K562 (cell line): ENCODE results near the gene PLXNB2. TPM values are rescaled to one million over a fixed set of nuclear protein-coding genes. Genes with fewer than 3 reads are reported as not detected.
A peak's percentile ranks its signal among the peaks of the same experiment; 100 is the strongest.

Experiments used
- CXXC5 ChIP-seq: fragments of 250-450 bp; sonication (Bioruptor Pico); IDR thresholded peaks from 2 replicates; pipeline ENCODE4 v1.8.0; 2022; ENCODE audit warnings: inconsistent platforms, mild to moderate bottlenecking, moderate library complexity
- HDAC6 ChIP-seq: IDR thresholded peaks from 2 replicates; pipeline ENCODE4 v1.6.1; 2012; ENCODE audit warnings: low read depth, mild to moderate bottlenecking, control low read depth, inconsistent platforms, low read length, moderate library complexity
- HMGN3 ChIP-seq: IDR thresholded peaks from 2 replicates; pipeline ENCODE4 v1.6.1; 2011; ENCODE audit warnings: borderline replicate concordance, low read depth, mild to moderate bottlenecking, mixed read lengths, low read length; ENCODE audit not compliant: insufficient read length; ENCODE audit errors: extremely low read depth
- HNRNPL ChIP-seq: fragments of 200-400 bp; formaldehyde crosslinking; IDR thresholded peaks from 2 replicates; pipeline ENCODE4 v1.6.1; 2017; ENCODE audit warnings: low read depth, mild to moderate bottlenecking, low read length
- NR2C1 ChIP-seq, 2 experiments: fragments of 450-650 bp; IDR thresholded peaks; 2 replicates each; pipeline ENCODE4 v1.6.1; 2017; ENCODE audit warnings: mild to moderate bottlenecking in 2 of 2, antibody characterized with exemption in 1 of 2, inconsistent platforms in 1 of 2, missing compliant biosample characterization in 1 of 2, missing genetic modification characterization in 1 of 2
- RBFOX2 ChIP-seq: fragments of 200-400 bp; formaldehyde crosslinking; IDR thresholded peaks from 2 replicates; pipeline ENCODE4 v1.6.1; 2017; ENCODE audit warnings: low read depth, mild to moderate bottlenecking, low read length, moderate library complexity
- TAF1 ChIP-seq: IDR thresholded peaks from 2 replicates; pipeline ENCODE4 v1.6.1; 2011; ENCODE audit warnings: mild to moderate bottlenecking, low read length, moderate library complexity; ENCODE audit not compliant: insufficient read depth, control insufficient read depth, severe bottlenecking; ENCODE audit errors: extremely low read depth
- TAL1 ChIP-seq: fragments of 450-650 bp; IDR thresholded peaks from 2 replicates; pipeline ENCODE4 v1.6.1; 2016; ENCODE audit warnings: mild to moderate bottlenecking
- YY1 ChIP-seq, 3 experiments: IDR thresholded peaks; 2 replicates each; pipeline ENCODE4 v1.6.1; 2011; ENCODE audit warnings: low read length in 2 of 3, mild to moderate bottlenecking in 2 of 3, moderate library complexity in 2 of 3, borderline replicate concordance in 1 of 3, control low read depth in 1 of 3, low read depth in 1 of 3; ENCODE audit not compliant: insufficient read depth in 3 of 3, insufficient replicate concordance in 2 of 3, control insufficient read depth in 1 of 3, insufficient read length in 1 of 3; ENCODE audit errors: extremely low read depth in 1 of 3
- polyA plus RNA-seq, 8 experiments: library from polyadenylated mRNA; depleted of rRNA in 4 of 8; stranded (reverse) in 5 of 8; unstranded in 3 of 8; fragments of >200 nt; fragmentation: Nextera tagmentation in 2 of 8; fragmentation: Illumina TruSeq in 1 of 8; extraction: Ambion mirVana in 2 of 8; extraction: Trizol in 1 of 8; gene quantifications; 2 replicates each; pipeline versions ENCODE4 v1.2.1 to v1.2.3, GENCODE V29; 2011 to 2014; ENCODE audit warnings: inconsistent platforms in 1 of 8, missing spikeins in 1 of 8
- total RNA-seq, 7 experiments: library from RNA; depleted of rRNA in 6 of 7; stranded (reverse); fragments of >200 nt in 6 of 7; fragmentation: Illumina TruSeq in 2 of 7; extraction: Trizol in 2 of 7; gene quantifications; 2 replicates each; pipeline versions ENCODE4 v1.2.1 to v1.2.3, GENCODE V29; 2011 to 2021; ENCODE audit warnings: low replicate concordance in 1 of 7
- TF ChIP-seq, protein P1 (sequence below), 2 experiments: IDR thresholded peaks; 2 replicates each; pipeline ENCODE4 v1.6.1; 2012; ENCODE audit warnings: improper control_type of control experiment in 2 of 2, low read depth in 2 of 2, low read length in 2 of 2, borderline replicate concordance in 1 of 2
- TF ChIP-seq, protein P2 (sequence below): IDR thresholded peaks from 2 replicates; pipeline ENCODE4 v1.6.1; 2011; ENCODE audit not compliant: insufficient read length; ENCODE audit errors: extremely low read depth
- TF ChIP-seq, protein P3 (sequence below): fragments of 250-450 bp; sonication (Bioruptor Pico); IDR thresholded peaks from 2 replicates; pipeline ENCODE4 v1.4.0; 2020; ENCODE audit warnings: mild to moderate bottlenecking, moderate library complexity
- TF ChIP-seq, protein P4 (sequence below): fragments of 450-650 bp; IDR thresholded peaks from 2 replicates; pipeline ENCODE4 v1.6.1; 2016; ENCODE audit warnings: borderline replicate concordance
- TF ChIP-seq, protein P5 (sequence below): fragments of 450-650 bp; IDR thresholded peaks from 2 replicates; pipeline ENCODE4 v1.6.1; 2017; ENCODE audit warnings: antibody characterized with exemption

Gene PLXNB2
- total and polyA plus RNA-seq, 9 of the 15 experiments (the other 6 are each of a cell fraction or from before 2014, with no cell fraction given), result 0.15 to 45.1 (median 13.6) TPM

DNA sequence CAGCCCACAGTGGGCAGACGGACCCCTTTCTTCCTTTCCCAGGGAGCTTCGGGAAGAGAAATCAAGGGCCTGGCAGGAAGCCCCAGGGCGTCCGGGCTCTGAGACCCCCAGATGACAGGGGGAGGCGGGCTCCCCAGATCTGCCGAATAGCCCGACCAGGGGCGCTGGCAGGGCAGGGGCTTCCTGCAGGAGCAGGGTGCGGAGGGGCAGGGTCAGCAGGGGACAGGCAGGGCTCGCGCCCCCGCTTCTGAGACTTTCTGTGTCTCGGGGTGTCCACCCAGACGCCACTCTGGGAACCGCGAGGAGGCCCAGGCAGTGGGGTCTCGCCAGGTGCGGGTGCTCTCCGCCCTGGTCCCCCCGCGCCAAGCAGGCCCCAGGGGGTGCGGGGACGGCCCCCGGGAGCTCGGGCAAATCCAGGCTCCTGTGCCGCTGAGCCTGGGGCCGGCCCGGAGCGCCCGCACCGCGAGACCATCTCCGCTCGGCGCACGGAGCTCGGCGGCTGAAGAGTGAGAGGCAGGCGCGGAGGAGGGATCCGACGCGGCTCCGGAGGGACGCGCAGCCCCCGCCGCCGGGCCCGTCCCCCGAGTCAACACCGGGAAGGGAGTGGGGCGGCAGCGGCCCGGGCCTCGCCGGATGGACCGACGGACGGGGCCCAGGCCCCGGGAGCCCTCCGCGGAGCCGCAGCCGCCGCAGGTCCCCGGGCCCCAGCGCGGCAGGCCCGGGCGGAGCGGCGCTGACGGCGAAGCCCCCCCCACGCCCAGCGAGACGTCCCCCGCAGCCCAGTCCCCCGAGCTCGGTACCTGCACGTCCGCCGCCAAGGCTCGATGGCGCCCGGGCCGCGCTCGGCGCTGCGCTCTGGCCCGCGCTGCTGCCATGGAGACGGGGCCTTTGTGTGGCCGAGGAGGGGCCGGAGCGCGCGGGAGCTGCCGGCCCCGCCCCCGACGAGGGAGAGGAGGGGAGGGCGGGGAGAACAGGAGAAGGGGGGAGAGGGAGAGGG lies at the start of gene PLXNB2 (continued):
- peak; percentile 37 for TF ChIP-seq HMGN3
- TF ChIP-seq, protein P1, sequence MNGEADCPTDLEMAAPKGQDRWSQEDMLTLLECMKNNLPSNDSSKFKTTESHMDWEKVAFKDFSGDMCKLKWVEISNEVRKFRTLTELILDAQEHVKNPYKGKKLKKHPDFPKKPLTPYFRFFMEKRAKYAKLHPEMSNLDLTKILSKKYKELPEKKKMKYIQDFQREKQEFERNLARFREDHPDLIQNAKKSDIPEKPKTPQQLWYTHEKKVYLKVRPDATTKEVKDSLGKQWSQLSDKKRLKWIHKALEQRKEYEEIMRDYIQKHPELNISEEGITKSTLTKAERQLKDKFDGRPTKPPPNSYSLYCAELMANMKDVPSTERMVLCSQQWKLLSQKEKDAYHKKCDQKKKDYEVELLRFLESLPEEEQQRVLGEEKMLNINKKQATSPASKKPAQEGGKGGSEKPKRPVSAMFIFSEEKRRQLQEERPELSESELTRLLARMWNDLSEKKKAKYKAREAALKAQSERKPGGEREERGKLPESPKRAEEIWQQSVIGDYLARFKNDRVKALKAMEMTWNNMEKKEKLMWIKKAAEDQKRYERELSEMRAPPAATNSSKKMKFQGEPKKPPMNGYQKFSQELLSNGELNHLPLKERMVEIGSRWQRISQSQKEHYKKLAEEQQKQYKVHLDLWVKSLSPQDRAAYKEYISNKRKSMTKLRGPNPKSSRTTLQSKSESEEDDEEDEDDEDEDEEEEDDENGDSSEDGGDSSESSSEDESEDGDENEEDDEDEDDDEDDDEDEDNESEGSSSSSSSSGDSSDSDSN (IDR thresholded peaks at IDR 0.05; ENCODE audit: borderline replicate concordance in 1 of 2, low read depth in 2 of 2, low read length in 2 of 2), result 0 out of 4 replicates have a peak, but pooled peaks of 1 of the 2 experiments have one; percentile 18
- TF ChIP-seq, protein P2, sequence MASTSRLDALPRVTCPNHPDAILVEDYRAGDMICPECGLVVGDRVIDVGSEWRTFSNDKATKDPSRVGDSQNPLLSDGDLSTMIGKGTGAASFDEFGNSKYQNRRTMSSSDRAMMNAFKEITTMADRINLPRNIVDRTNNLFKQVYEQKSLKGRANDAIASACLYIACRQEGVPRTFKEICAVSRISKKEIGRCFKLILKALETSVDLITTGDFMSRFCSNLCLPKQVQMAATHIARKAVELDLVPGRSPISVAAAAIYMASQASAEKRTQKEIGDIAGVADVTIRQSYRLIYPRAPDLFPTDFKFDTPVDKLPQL, result no peak
- TF ChIP-seq, protein P3, sequence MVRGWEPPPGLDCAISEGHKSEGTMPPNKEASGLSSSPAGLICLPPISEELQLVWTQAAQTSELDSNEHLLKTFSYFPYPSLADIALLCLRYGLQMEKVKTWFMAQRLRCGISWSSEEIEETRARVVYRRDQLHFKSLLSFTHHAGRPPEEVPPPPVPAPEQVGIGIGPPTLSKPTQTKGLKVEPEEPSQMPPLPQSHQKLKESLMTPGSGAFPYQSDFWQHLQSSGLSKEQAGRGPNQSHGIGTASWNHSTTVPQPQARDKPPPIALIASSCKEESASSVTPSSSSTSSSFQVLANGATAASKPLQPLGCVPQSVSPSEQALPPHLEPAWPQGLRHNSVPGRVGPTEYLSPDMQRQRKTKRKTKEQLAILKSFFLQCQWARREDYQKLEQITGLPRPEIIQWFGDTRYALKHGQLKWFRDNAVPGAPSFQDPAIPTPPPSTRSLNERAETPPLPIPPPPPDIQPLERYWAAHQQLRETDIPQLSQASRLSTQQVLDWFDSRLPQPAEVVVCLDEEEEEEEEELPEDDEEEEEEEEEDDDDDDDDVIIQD (CRISPR knock-in tag), result no peak
- TF ChIP-seq TAF1, result peak; percentile 18
- TF ChIP-seq TAL1, result no peak
- no peak for TF ChIP-seq HDAC6
- peak in 2 of 3 experiments; percentile 53 to 71 for TF ChIP-seq YY1 (IDR thresholded peaks at IDR 0.05; ENCODE audit: borderline replicate concordance in 1 of 3, control insufficient read depth in 1 of 3, extremely low read depth in 1 of 3, insufficient read depth in 3 of 3, insufficient read length in 1 of 3, insufficient replicate concordance in 2 of 3, low read depth in 1 of 3, low read length in 2 of 3)
- TF ChIP-seq CXXC5 (CRISPR knock-in tag), result peak; percentile 44; the same call in 1 of the 2 replicates
- TF ChIP-seq NR2C1 (IDR thresholded peaks at IDR 0.05), result no peak
- no peak for TF ChIP-seq NR2C1 (tag; IDR thresholded peaks at IDR 0.05)
- TF ChIP-seq, protein P4, sequence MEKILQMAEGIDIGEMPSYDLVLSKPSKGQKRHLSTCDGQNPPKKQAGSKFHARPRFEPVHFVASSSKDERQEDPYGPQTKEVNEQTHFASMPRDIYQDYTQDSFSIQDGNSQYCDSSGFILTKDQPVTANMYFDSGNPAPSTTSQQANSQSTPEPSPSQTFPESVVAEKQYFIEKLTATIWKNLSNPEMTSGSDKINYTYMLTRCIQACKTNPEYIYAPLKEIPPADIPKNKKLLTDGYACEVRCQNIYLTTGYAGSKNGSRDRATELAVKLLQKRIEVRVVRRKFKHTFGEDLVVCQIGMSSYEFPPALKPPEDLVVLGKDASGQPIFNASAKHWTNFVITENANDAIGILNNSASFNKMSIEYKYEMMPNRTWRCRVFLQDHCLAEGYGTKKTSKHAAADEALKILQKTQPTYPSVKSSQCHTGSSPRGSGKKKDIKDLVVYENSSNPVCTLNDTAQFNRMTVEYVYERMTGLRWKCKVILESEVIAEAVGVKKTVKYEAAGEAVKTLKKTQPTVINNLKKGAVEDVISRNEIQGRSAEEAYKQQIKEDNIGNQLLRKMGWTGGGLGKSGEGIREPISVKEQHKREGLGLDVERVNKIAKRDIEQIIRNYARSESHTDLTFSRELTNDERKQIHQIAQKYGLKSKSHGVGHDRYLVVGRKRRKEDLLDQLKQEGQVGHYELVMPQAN, result no peak
- peak; percentile 59 for TF ChIP-seq RBFOX2
- no peak for TF ChIP-seq HNRNPL
- TF ChIP-seq, protein P5, sequence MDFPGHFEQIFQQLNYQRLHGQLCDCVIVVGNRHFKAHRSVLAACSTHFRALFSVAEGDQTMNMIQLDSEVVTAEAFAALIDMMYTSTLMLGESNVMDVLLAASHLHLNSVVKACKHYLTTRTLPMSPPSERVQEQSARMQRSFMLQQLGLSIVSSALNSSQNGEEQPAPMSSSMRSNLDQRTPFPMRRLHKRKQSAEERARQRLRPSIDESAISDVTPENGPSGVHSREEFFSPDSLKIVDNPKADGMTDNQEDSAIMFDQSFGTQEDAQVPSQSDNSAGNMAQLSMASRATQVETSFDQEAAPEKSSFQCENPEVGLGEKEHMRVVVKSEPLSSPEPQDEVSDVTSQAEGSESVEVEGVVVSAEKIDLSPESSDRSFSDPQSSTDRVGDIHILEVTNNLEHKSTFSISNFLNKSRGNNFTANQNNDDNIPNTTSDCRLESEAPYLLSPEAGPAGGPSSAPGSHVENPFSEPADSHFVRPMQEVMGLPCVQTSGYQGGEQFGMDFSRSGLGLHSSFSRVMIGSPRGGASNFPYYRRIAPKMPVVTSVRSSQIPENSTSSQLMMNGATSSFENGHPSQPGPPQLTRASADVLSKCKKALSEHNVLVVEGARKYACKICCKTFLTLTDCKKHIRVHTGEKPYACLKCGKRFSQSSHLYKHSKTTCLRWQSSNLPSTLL, result no peak
